HepG2 (cell line): ENCODE data around the gene CLDN20. TPM values are rescaled to one million over a fixed set of nuclear protein-coding genes. Genes with fewer than 3 reads are reported as not detected.
A peak's percentile ranks its signal among the peaks of the same experiment; 100 is the strongest.

ENCODE experiments used
- ATAC-seq: fragments of 200-7000 bp; cut with Tn5 transposase; 3 replicates; pipeline ENCODE4 v1.9.1; 2020; ENCODE audit warnings: mild to moderate bottlenecking, moderate library complexity
- BruUV-seq: library from RNA; stranded (reverse); fragments of 400-500 nt; replicated peaks from 2 replicates; lab custom pipeline; 2021; lab: Mats Ljungman, UMichigan
- CTCF ChIA-PET: fragments of 300-600 bp; formaldehyde crosslinking; extraction: SDS; loops from one replicate; lab custom pipeline; 2021; ENCODE audit warnings: low total read pairs, inconsistent platforms, low intra/inter-chr PET ratio; lab: Yijun Ruan, JAX
- POLR2A ChIA-PET: fragments of 350-600 bp; sonication (Branson Sonifier 250); formaldehyde crosslinking; loops from one replicate; lab custom pipeline; 2020; ENCODE audit warnings: antibody characterized with exemption, inconsistent platforms; lab: Yijun Ruan, JAX
- DNase-seq: peaks from one replicate; pipeline ENCODE4 v3.0.0-alpha.2; 2015; ENCODE audit warnings: low spot score
- FAIRE-seq: peaks from 3 replicates; lab custom pipeline; 2011; peaks lifted over from hg19 to GRCh38; lab: Jason Lieb, UNC
- H2AFZ ChIP-seq: one replicate; pipeline ENCODE4 v1.6.1; 2011; ENCODE audit warnings: low read length, inconsistent platforms
- H3K27ac ChIP-seq: fragments of 300-600 bp; 3 replicates; pipeline ENCODE4 v1.8.0; 2011; ENCODE audit warnings: mixed run types, mild to moderate bottlenecking, mixed read lengths, low read length, inconsistent platforms; ENCODE audit not compliant: insufficient read depth; ENCODE audit errors: extremely low read length
- H3K27me3 ChIP-seq, 2 experiments: fragments of 200-600 bp in 1 of 2; 2 replicates in 1 of 2; 3 replicates in 1 of 2; pipeline versions ENCODE4 v1.6.0 to v1.8.0; 2011; ENCODE audit warnings: low read length in 2 of 2, mild to moderate bottlenecking in 2 of 2, moderate library complexity in 2 of 2, inconsistent platforms in 1 of 2; ENCODE audit not compliant: insufficient read depth in 2 of 2, control insufficient read depth in 1 of 2
- H3K36me3 ChIP-seq, 2 experiments: fragments of 200-600 bp in 1 of 2; replicated peaks in 1 of 2; 2 replicates in 1 of 2; 3 replicates in 1 of 2; pipeline versions ENCODE4 v1.5.1 to v1.8.0; 2011; ENCODE audit warnings: low read length in 2 of 2, inconsistent platforms in 1 of 2; ENCODE audit not compliant: insufficient read depth in 2 of 2, control insufficient read depth in 1 of 2
- H3K4me1 ChIP-seq: 2 replicates; pipeline ENCODE4 v1.5.1; 2012; ENCODE audit warnings: low read length, inconsistent platforms; ENCODE audit not compliant: insufficient read depth
- H3K4me2 ChIP-seq: 2 replicates; pipeline ENCODE4 v1.6.0; 2011; ENCODE audit warnings: low read depth, low read length, inconsistent platforms
- H3K4me3 ChIP-seq, 3 experiments: fragments of 200-600 bp in 1 of 3; sonication (generic), shearing (Covaris generic) in 1 of 3; replicated peaks in 1 of 3; 2 replicates each; pipeline ENCODE4 v1.5.1; 2011 to 2016; ENCODE audit warnings: low read length in 3 of 3, inconsistent platforms in 2 of 3, low read depth in 2 of 3, mild to moderate bottlenecking in 2 of 3, control low read depth in 1 of 3, mixed read lengths in 1 of 3; ENCODE audit not compliant: insufficient read depth in 1 of 3
- H3K79me2 ChIP-seq: one replicate; pipeline ENCODE4 v1.6.1; 2011; ENCODE audit warnings: low read length, inconsistent platforms; ENCODE audit not compliant: insufficient read depth
- H3K9ac ChIP-seq: 2 replicates; pipeline ENCODE4 v1.6.0; 2011; ENCODE audit warnings: mild to moderate bottlenecking, low read depth, low read length, inconsistent platforms; ENCODE audit not compliant: insufficient read depth
- H3K9me3 ChIP-seq: 2 replicates; pipeline ENCODE4 v1.5.1; 2012; ENCODE audit warnings: mild to moderate bottlenecking, low read length
- H4K20me1 ChIP-seq: 2 replicates; pipeline ENCODE4 v1.6.0; 2011; ENCODE audit warnings: inconsistent platforms, mild to moderate bottlenecking, low read length, moderate library complexity; ENCODE audit not compliant: insufficient read depth
- CREB3 ChIP-seq: sonication (generic); formaldehyde crosslinking; IDR thresholded peaks from 2 replicates; pipeline ENCODE4 v1.5.0; 2020; ENCODE audit warnings: missing genetic modification reagents
- CTCF ChIP-seq: sonication (generic); formaldehyde crosslinking; IDR thresholded peaks from 2 replicates; pipeline ENCODE4 v1.5.0; 2020; ENCODE audit warnings: mild to moderate bottlenecking, missing genetic modification reagents, moderate library complexity
- MAZ ChIP-seq, 2 experiments: sonication (generic) in 1 of 2; formaldehyde crosslinking in 1 of 2; IDR thresholded peaks; 2 replicates each; pipeline versions ENCODE4 v1.5.0 to v1.6.1; 2012 to 2020; ENCODE audit warnings: low read depth in 2 of 2, mild to moderate bottlenecking in 2 of 2, borderline replicate concordance in 1 of 2, improper control_type of control experiment in 1 of 2, low read length in 1 of 2, missing genetic modification reagents in 1 of 2, moderate library complexity in 1 of 2
- NONO ChIP-seq, 2 experiments: fragments of 450-650 bp in 1 of 2; sonication (generic) in 1 of 2; formaldehyde crosslinking in 1 of 2; IDR thresholded peaks in 1 of 2; conservative IDR thresholded peaks in 1 of 2; 2 replicates each; pipeline versions ENCODE4 v1.6.1 to v1.8.0; 2017 to 2022; ENCODE audit warnings: mild to moderate bottlenecking in 1 of 2, missing genetic modification reagents in 1 of 2, moderate library complexity in 1 of 2
- NRL ChIP-seq: sonication (generic); formaldehyde crosslinking; IDR thresholded peaks from 2 replicates; pipeline ENCODE4 v1.5.0; 2020; ENCODE audit warnings: missing genetic modification reagents, mild to moderate bottlenecking, moderate library complexity, borderline replicate concordance
- RFX1 ChIP-seq: fragments of 450-650 bp; IDR thresholded peaks from 2 replicates; pipeline ENCODE4 v1.6.1; 2017
- SNRNP70 ChIP-seq: fragments of 200-400 bp; formaldehyde crosslinking; IDR thresholded peaks from 2 replicates; pipeline ENCODE4 v1.6.1; 2017; ENCODE audit warnings: mild to moderate bottlenecking, low read depth, low read length, moderate library complexity
- ZNF607 ChIP-seq: sonication (generic); formaldehyde crosslinking; IDR thresholded peaks from 2 replicates; pipeline ENCODE4 v1.5.1; 2020; ENCODE audit warnings: missing genetic modification reagents, mild to moderate bottlenecking, borderline replicate concordance
- ZNF629 ChIP-seq: sonication (generic); formaldehyde crosslinking; conservative IDR thresholded peaks from 2 replicates; pipeline ENCODE4 v1.5.0; 2020; ENCODE audit warnings: missing genetic modification reagents
- WGBS: methylation state at CpG from one replicate; pipeline ENCODE4 v1.1.6; 2017; ENCODE audit warnings: low lambda C conversion rate; 5-methylcytosine and 5-hydroxymethylcytosine counted together
- in situ Hi-C: cut with HindIII; loops from 2 replicates; pipeline ENCODE4 v1.10.0; 2017; ENCODE audit warnings: low pct_unique_long_range_greater_than_20kb; ENCODE audit not compliant: extremely low pct_ligation_motif_present
- intact Hi-C: fragments of 100-400 bp; cut with micrococcal nuclease; formaldehyde crosslinking; loops from one replicate; pipeline ENCODE4 v1.10.0; 2022; ENCODE audit not compliant: unreplicated experiment
- polyA plus RNA-seq, 8 experiments: library from polyadenylated mRNA; depleted of rRNA in 3 of 8; stranded (reverse) in 7 of 8; unstranded in 1 of 8; fragments of >200 nt; fragmentation: Illumina TruSeq in 4 of 8; extraction: Trizol in 4 of 8; gene quantifications; 2 replicates each; pipeline versions ENCODE4 v1.2.1 to v1.2.3, GENCODE V29; 2011 to 2016; ENCODE audit warnings: low read depth in 4 of 8, missing spikeins in 1 of 8, mixed read lengths in 1 of 8; ENCODE audit not compliant: insufficient read depth in 1 of 8
- total RNA-seq, 5 experiments: library from RNA; depleted of rRNA; stranded (reverse); fragments of >200 nt; fragmentation: Illumina TruSeq; extraction: Trizol; gene quantifications; 2 replicates each; pipeline ENCODE4 v1.2.3, GENCODE V29; 2016; ENCODE audit warnings: low read depth in 1 of 5

The CLDN20 gene
- total and polyA plus RNA-seq, 2 of the 13 experiments (the other 11 are each of a cell fraction or from before 2014, with no cell fraction given): not detected

GRCh38 chr6:155234687-155235086 is 29.1 kb upstream of the CLDN20 start:
- Histone ChIP-seq H3K9ac (no peak overlapping the region), H2AFZ (no peak overlapping the region), H3K4me3 (no peak overlapping the region), H3K79me2 (no peaks in the 10 kb centered on the region), H3K4me1 (0 out of 2 replicates have a peak, but pooled peaks cover 5% of the 10 kb centered on the region), H3K36me3 (no peaks in the 10 kb centered on the region), H4K20me1 (no peaks in the 10 kb centered on the region), H3K9me3 (peaks cover 7% of the 10 kb centered on the region; the same call in 1 of the 2 replicates), H3K27me3 (no peaks in the 10 kb centered on the region), H3K4me2 (no peak overlapping the region), H3K27ac (no peak overlapping the region)
- intact Hi-C loops (no loop called here), in situ Hi-C loops (no loop called here)
- ChIA-PET CTCF (no interaction called here), POLR2A (interaction anchor here (1.2 kb wide), 1 partner anchor 11 kb away, joined by 7 read pairs; no protein-coding TSS in a partner anchor)
- ATAC-seq (peak; percentile 11; the same call in 2 of the 3 replicates), FAIRE-seq (no peak), DNase-seq (no peak)
- WGBS: 59% methylated on average over 4 of the region's 4 CpGs
- BruUV-seq: no TSS peak
- TF ChIP-seq MAZ (IDR thresholded peaks at IDR 0.05; ENCODE audit: borderline replicate concordance, low read depth, low read length): peak; percentile 35; the same call in 1 of the 2 replicates
- TF ChIP-seq MAZ (CRISPR knock-in tag; IDR thresholded peaks at IDR 0.05; ENCODE audit: low read depth): no peak
- TF ChIP-seq NRL (CRISPR knock-in tag): 0 out of 2 replicates have a peak, but pooled peaks have one; percentile 53
- TF ChIP-seq RFX1: no peak
- TF ChIP-seq ZNF607 (CRISPR knock-in tag): no peak
- no peak for TF ChIP-seq SNRNP70
- TF ChIP-seq NONO (IDR thresholded peaks at IDR 0.05): no peak
- TF ChIP-seq NONO (CRISPR knock-in tag; conservative IDR thresholded peaks at IDR 0.05): no peak
- TF ChIP-seq ZNF629: no peak
- no peak for TF ChIP-seq CTCF (CRISPR knock-in tag)
- no peak for TF ChIP-seq CREB3 (CRISPR knock-in tag)
- TF ChIP-seq, all 625 proteins: peak for 2
